NCI-H2171 treated with DMSO at 0.1 percent for 48 hours (cell line): ENCODE data around the gene NXN.
"Not testable (repeated sequence)": the region's sequence is repeated elsewhere in the genome, so short reads cannot be mapped to it uniquely, and the experiment has no call there.

Source experiments
- DNase-seq: peaks from one replicate; lab custom pipeline; 2025; lab: John Stamatoyannopoulos, UW

Gene NXN

GRCh38 chr17:887551-888209, 91.9 kb downstream of the NXN start:
- DNase-seq = no peak

- no peak for DNase-seq
Measured at GRCh38 chr17:885971-886571, 93.5 kb downstream of the NXN start.

- DNase-seq = no peak
Measured at GRCh38 chr17:883586-883962, 96.0 kb downstream of the NXN start.

- peak; percentile 24 for DNase-seq
Measured at GRCh38 chr17:882827-883585, 96.6 kb downstream of the NXN start.

- DNase-seq = peak; percentile 70
Measured at GRCh38 chr17:881778-882177, 97.8 kb downstream of the NXN start.

- no peak for DNase-seq
Measured at GRCh38 chr17:880443-881269, 98.9 kb downstream of the NXN start.

- peak; percentile 94 for DNase-seq
Measured at GRCh38 chr17:879546-880442, 99.8 kb downstream of the NXN start.

GRCh38 chr17:877630-878029, 101.9 kb downstream of the NXN start:
- no peak for DNase-seq

GRCh38 chr17:876272-876671, 103.3 kb downstream of the NXN start:
- no peak for DNase-seq

GRCh38 chr17:874590-874989, 105.0 kb downstream of the NXN start:
- not testable (repeated sequence) for DNase-seq

- no peak for DNase-seq
Measured at GRCh38 chr17:872855-873254, 106.7 kb downstream of the NXN start.

GRCh38 chr17:871751-872519, 107.6 kb downstream of the NXN start:
- no peak for DNase-seq

GRCh38 chr17:869567-870525, 109.7 kb downstream of the NXN start:
- no peak for DNase-seq

GRCh38 chr17:869086-869485, 110.5 kb downstream of the NXN start:
- no peak for DNase-seq

GRCh38 chr17:867896-868489, 111.6 kb downstream of the NXN start:
- no peak for DNase-seq

- not testable (repeated sequence) for DNase-seq
Measured at GRCh38 chr17:867238-867637, 112.3 kb downstream of the NXN start.

- no peak for DNase-seq
Measured at GRCh38 chr17:866568-867103, 112.9 kb downstream of the NXN start.

GRCh38 chr17:864315-864714, 115.3 kb downstream of the NXN start:
- DNase-seq = peak; percentile 20

GRCh38 chr17:863880-864279, 115.7 kb downstream of the NXN start:
- DNase-seq = no peak
